GM21528 (cell line): ENCODE results near the gene PLXNA1.

ENCODE experiments used
- ATAC-seq: cut with Tn5 transposase; IDR thresholded peaks from one replicate; pipeline ENCODE4 v1.9.1; 2021; ENCODE audit warnings: mild to moderate bottlenecking, moderate library complexity; ENCODE audit not compliant: unreplicated experiment, low FRiP score

The PLXNA1 gene

DNA sequence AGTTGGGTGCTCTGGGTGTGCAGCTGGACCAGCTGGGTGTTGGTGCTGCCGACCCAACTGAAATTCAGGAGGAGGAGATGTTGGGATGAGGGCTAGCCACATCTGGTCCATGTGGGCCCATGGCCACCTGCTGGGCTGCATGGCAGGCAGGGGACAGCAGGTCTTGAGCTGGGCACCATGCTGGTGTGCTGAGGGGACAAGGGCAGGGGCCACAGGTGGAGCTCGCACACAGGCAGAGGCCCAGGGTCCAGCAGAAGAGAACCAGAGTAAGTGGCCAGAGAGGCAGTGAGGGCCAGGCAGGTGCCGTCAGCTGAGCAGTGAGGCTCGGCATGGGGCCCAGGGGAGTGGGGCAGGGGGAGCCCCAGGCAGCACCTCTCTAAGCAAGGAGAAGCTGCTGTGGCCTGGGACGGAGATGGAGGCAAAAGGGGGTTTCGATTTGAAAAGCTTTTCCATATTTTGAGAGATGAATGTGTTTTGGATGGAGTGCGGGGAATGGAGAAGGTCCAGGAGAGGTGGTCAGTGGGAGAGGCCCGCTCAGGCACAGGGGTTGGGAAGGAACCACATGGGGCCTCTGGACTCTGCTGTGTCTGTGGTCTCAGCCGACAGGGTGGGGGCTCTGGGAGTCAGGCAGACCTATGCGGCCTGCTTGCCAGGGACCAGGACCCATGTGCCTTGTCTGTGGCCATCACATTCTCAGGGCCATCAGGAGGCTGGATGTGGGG, 30.5 kb upstream of the PLXNA1 start:
- no peak for ATAC-seq

DNA sequence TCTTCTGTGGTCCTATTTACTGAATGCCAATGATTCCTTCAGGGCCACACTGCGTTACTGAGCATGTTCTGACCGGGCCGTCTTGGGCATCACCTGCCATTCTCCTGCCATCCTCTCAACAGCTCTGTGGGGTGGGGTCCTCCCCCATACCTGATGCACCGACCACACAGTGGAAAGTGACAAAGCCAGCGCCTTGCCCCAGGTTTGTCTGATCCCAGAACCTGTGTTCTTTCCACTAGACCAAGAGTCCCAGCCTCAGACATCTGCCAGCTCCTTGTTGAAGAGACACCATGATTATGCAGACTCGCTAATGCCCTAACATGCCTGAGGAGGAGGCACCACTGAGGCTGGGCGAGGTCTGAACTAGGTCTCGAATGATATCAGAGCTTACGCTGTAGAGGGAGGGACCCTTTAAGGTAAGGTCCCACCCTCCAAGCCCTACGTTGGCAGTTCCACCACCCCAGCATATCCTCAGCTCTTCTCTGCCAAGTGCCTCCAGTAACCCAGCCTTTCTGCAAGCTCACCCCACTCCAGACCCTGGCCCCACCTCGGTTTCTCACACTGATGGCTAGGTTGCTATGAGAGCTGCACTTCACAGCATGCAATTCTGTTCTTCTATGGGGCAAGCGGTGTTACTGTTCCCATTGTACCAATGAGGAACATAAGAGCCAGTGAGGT, 29.8 kb upstream of the PLXNA1 start:
- no peak for ATAC-seq

DNA sequence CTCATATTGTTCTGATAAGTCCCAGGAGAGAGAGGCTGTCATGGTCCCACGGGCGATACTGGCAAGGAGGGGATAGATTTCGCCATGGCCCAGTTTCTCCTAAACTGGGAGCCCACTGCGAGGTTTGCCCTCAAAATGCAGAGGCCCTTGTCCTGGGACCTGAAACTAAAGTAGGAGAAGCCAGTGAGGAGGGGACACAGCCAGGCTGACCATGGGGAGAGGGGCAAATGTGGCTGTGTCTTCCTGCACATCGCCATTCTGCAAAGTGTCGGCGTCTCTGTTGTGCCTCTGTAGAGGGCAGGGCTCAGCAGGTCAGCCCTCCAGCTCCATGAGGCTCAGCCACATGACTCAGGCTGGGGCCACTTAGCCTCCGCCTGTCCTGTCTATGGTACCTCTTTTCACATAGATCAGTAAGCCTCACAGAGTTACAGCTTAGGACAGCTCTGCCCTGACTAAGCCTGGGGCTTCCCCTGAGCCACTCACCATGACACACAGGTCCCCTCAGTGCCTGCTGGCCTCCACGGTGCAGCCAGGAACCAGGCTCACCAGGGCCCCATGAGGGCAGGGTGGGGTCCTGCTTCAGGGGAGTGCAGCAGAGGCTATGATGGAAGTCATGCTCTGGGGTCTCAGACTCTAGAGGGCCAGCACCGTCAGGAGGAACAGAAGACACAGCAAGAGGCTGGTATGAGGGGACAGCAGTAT, 28.6 kb upstream of the PLXNA1 start:
- peak; percentile 51 for ATAC-seq

DNA sequence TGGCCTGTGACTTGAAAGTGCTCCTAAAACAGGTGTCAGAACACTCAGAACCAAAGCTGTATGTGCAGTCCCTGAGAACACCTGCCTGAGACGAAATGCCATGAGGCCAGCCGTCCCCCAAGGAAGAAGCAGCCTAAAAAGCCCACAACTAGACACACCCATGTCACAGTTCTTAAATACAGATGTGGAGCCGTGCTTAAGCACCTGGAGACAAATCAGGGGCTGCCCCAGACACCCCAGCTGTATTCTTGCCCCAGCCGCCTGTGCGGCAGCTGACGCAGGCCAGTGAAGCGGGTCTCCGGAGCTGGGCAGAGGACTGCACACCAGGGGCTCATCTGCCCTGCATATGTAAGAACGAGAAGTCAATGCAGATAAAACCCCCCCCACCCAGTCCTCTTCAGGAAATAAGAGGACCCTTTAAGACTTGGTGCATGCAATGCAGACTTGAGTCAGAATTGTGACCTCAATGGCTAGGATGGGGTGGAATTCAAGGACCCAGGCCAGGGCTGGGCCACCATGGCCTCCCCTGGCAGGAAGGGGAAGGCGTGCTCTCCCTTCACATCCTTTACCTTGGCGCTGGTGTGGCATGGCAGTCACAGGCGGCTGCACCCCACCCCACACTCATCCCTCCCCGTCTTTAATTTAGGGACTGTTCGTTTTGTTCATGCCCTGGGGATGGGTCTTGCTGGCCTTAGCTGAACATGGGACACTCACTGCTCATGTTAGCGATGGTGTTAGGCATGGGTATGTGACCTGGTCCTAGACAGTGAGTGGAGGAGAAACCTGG, 27.7 kb upstream of the PLXNA1 start:
- ATAC-seq, result peak; percentile 59

DNA sequence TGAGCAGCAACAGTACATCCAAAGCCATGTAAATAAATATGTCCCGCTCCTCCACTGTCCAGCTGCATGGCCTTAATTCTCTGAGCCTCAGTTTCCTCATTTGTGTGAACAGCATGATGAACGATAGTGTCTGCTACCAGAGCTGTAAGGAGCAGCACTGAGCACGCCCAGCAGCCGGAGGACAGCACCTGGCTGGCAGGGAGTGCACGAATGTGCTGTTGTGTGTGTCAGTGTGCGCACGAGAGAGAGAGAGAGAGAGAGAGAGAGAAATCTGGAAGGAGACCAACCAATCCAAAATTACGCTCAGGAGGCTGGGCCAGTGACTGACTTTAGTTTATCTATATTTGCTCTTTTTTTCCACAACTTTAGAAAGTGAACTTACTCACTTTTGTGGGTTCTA, 26.6 kb upstream of the PLXNA1 start:
- ATAC-seq, result no peak

DNA sequence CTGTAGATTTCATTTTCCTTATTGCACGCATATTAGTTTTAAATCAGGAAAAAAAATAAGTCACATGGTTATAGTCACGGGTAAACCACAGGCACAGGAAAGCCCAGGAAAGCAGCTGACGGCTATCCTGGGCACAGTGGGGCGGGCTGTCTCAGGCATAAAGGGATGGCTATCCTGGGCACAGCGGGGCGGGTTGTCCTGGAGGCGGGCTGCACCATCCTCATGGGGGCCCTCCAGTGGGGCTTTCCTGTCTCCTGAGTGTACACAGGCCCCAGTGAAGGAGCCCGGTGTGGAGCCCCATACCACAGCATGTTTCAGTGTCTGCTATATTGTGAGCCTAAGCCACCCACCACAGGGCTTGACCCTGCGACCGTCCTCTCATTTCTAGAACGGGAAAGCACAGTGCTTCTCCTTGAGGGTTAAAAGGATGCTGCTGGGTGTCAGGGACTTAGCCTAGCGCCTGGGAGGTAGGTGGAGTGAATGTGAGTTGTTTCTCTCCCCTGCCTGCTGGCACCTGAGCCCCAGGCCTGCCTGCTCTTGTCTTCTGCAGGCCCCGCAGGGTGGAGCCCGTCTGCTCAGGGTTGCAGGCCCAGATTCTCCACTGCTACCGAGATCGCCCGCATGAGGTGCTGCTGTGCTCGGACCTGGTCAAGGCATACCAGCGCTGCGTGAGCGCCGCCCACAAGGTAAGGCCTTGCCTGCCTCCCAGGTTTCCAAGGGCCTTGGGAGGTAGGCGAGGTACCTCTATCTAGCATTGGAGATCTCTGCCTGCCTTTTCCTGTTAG, 25.9 kb upstream of the PLXNA1 start:
- no peak for ATAC-seq

DNA sequence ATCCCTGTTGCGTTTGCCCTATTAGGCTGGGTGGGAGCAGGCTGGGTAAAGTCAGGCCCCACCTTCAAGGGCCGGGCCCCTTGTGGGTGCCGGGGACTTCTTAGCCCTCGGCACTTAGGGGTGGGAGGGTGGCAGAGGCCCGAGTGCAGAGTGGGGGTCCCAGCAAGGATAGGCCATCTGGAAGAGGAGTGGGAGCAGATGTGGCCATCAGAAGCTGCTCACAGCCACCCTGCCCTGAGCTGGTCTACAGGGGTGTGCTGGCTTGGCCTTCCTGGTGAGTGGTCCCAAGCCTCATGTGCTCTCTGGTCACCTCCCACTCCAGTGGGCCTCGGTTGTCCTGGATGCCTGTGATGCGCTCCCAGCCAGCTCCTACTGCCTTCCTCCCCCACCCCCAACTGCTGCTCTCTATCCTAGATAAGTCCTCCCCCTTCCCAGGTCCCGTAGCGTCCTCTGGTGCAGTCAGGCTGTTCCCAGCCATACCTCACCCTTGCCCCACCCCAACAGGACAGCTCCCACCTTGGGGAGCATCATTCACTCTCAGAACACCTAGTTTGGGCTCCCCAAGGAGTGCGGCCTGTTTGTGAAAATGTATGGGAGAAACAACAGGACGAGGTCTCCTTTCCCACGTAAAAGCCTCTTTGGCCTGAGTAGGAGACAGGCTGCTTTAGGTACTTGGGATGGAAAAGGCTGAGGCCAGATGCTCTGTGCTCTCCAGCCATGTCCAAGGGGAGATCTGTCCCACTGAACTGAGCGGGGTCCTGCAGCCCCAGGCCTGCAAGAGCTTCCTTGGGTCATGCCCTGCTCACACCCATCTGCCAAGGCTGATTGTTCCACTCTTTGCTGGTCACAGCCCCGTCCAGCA, 24.9 kb upstream of the PLXNA1 start:
- no peak for ATAC-seq

DNA sequence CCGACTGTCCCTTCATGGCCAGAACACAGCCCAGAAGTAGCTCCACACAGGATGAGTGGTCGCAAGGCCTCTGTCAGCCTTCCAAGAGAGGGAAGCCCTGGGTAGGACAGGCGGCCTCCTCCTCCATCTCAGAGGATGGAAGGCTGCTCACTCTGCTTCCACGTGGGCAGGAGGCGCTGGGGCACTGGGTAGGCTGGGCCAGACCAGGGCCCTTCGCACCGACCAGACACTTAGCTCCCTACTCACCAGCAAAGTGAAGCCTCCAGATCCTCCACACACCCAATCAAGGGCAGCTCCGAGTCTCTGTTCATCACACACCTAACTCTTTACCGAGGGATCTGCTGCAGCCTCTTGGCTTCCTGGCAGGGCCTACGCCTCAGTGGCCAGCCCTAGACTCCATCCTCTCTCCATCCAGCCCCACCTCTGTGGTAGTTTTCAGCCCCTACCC, 24.3 kb upstream of the PLXNA1 start:
- ATAC-seq, result no peak

DNA sequence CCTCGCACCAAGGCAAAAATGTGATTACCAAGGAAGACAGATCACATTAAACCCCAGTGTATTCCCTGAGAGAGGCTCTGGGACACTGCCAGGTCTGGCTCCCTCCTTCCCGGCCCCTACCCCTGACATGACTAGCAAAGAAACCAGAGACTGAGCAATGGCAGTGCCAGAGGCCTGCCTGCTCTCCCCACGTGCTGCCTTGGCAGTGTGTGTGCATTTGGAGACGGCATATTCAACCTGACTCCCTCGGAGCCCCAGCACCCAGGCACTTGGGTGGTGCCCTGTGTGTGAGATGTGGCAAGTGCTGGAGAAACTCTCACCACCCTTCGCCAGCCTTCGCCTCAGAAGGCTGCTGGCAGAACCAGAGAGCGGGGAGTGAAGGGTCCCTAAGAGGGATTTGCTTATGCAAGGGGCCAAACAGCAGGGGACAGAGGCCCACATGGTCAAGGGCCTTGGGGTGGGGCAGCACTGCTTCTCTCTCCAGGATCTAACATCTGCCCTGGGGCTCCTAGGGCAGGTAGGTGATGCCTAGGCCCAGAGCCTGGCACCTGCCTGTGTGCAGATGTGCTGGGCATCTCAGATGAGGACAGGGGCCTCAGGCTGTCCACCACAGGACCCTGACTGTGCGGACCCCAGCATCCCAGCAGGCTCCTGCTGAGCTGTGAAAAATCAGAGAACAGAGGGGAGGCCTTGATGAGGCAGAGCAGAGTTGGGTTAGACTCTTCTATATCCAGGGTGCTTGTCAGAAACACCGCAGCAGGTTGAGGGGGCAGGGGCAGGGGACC, 23.6 kb upstream of the PLXNA1 start:
- no peak for ATAC-seq

DNA sequence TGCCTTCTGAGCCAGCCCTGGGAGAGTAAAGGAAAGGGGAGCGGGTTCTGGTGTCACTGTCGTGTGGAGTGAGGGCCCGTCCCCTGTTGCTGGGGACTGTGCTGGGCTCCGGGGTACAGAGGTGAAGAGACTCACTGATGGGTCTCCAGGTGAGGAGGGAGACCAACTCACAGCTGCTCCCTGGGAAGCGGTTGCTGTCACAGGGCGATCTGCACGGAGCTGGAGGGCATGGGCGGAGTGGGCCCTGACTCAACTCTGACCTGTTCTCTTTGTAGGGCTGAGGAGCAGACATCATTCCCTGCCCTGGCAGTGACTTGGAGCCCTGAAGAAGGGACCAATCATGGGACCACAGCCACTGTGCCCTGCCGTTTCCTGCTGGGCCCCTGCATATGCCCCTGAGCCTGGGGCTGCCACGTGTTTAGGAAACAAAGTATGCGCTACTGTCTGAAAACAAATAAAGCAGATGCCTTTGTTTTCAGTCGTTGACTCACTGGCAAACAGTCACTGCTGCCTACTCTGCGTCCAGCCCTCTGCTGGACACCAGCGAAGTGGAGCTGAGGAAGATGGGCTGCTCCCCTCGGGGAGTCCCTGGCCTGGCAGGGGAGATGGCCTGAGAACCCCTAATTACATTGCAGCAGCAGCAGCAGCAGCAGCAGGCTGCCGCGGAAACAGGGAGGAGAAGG, 22.9 kb upstream of the PLXNA1 start:
- no peak for ATAC-seq

DNA sequence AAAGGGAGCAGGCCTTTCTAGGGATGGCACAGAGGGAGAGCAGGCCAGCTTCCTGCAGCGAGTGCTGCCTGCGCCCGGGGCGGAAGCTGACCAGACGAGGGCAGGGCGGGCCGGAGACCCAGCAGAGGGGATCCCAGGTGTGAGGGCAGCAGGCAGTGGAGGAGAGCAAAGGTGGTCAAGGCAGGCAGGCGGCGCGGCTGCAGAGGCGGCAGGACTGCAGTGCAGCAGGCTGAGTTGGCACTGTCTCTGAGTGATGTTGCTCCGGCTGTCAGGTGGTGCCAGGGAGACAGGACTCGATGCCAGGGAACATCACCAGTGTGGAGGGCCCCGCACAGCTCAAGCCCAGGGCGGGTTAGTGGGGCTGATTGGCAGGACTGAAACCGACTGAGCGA, 22.3 kb upstream of the PLXNA1 start:
- no peak for ATAC-seq

DNA sequence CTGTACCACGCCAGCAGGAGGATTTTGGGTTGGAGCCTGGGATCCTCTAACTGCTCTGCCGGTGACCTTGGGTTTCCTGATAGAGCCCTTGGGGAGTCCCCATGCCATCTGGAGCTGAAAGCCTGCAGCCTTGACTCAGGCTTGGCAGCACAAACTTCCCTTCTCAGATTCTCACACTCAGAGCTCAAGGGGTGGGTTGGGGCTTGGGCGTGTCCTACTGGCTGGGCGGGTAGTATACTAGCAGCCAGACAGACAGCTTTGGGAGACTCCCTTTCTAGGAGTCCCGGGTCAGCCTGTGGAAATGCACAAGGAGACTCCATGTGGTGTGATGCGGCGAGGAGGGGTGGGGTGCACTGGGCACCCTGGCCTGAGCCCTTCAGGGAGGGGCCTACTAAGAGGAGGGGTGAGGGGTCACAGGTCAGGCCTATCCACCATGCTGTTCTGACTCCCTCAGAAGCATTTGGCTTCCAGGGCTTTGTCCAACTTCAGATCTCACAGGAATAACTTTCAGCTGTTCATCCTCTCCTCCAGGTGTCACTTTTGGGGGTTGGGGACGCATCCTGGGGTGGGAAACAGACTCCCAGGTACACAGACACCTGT, 21.6 kb upstream of the PLXNA1 start:
- ATAC-seq, result no peak

DNA sequence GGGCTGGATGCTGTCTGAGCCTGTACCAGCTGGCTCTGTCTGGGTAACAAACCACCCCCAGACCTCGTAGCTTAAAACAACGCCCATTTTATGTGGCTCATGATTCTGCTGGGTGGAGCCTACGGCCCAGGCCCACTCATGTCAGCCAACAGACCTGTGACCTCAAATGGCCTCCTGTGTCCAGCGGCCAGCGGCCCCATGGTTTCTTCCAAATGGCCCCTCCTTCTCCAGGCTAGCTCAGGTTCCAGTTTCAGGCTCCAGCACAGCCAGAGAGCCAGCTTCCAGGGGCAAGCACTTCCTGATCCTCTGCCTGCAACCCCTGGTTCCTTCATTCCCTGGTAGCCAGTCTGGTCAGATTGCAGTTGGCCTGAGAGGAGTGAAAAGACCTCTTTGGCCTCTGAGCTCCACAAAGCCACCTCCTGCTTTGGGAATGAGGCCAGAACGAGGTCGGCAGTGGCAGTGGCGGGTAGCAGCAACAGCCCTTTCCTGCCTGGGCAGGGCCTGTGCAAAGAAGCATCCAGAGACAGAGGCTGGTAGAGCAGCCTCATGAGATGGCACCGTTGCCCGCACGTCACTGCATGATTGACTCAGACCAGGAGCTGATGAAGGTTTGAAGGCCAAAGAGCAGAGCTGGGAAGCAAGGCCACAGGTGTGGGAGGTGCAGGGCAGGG, 21.0 kb upstream of the PLXNA1 start:
- ATAC-seq, result no peak

DNA sequence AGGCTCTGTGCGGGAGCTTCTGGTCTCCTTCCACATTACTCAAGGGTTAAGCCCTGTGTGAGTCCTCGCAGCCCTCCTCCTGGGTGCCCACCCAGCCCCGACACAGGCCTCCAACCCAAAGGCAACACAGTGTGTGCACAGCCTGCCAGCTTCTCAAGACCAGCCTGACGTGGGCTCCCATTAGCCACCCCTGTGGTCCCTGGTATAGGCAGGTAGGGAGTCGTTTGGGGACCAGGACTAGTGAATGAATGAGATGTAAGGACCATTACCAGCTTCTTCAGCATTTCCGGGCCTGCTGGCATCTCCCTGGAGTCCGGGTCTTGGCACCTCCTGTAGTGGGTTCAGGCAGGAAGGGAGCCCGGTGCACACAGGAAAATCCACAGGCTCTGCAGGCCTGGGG, 20.2 kb upstream of the PLXNA1 start:
- no peak for ATAC-seq

DNA sequence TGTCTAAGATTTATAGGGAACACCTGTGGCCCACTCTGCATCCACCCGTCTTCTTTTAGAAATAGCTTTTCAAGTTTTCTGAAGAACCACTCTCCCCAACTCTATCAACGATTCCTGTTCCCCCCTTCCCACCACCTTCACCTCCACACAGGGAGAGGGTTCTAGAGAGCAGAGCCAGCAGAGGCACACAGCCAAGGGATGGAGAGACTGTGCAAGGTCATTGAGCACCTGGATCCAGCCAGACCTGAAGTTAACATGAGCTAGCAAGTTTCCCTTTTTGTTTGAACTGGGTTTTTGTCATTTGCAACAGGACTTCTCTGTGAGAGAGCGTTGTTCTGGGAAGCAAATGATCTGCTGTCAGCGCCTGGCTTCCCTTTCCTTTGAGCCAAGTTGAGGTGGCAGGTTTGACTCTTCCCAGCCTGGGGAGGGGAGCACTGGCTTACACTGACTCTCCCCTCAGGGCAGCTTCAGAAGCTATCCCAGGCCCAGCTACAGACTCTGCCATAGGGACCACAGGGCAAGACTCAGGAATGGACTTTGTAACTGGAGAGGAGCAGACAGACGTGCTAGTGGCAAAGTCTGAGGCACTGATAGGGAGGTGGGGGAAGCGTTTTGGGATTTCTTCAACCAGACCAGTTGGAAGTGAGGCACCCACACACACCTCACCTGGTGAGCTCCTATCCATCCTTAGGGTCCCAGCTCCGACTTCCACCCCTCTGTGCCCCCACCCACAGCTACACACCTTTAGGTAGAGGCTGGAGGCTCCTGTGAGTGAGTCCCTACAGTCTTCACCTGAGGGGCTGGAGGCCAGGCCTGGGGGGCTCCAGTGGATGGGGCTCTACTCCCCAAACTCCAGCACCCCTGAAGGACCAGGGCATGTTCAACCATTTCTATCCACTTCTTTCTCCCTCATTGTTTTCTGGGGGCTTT, 19.4 kb upstream of the PLXNA1 start:
- ATAC-seq, result no peak

DNA sequence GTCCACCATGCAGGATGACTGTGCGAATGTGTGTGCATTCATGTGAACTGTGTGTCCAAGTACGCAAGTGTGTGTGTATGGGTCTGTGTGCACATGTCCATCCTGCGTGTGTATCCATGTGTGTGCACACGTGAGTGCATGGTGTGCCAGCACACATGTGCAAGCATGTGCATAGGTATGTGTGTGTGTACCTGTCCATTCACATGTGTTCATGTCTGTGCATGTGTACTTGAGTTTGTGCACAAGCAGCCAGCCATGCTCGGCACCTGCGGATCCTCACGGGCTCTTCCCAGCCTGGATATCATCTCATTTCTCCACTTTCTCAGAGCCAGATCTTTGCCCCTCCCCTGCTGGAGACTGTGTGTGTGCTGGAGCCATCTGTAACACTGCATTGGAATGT, 18.7 kb upstream of the PLXNA1 start:
- no peak for ATAC-seq
